Measurements from ENCODE around the gene TRIM47.

The TRIM47 gene

DNA sequence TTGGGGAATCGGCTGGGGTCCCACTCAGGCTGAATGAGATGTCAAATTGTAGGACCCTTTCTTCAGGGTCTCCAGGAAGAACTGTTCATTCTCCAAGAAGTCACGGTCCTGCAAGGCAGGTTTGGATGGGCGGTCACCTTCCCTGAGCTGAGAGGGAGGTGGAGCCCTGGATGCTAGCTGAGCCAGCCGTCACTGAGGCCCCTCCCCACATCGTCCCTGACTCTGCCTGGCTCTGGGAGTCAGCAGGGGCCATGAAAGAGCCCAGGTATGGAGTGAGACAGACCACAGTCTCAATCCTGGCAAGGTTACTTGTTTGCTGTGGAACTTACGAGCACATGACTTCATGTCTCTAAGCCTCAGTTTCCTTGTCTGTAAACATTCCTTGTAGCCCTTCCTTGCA is 32.3 kb upstream of the TRIM47 start:
- TF ChIP-seq MYC (IDR thresholded peaks at IDR 0.05; ENCODE audit: low read depth, low read length) (no peak), POLR2A (IDR thresholded peaks at IDR 0.05; ENCODE audit: extremely low read depth, insufficient read length) (no peak), CTCF (IDR thresholded peaks at IDR 0.05; ENCODE audit: low read depth, low read length) (no peak), MAX (IDR thresholded peaks at IDR 0.05; ENCODE audit: low read depth, low read length) (no peak)
- H3K4me3 ChIP-seq (ENCODE audit: low read depth, low read length), result no peak overlapping the region
- no peak for DNase-seq (ENCODE audit: low read depth)

DNA sequence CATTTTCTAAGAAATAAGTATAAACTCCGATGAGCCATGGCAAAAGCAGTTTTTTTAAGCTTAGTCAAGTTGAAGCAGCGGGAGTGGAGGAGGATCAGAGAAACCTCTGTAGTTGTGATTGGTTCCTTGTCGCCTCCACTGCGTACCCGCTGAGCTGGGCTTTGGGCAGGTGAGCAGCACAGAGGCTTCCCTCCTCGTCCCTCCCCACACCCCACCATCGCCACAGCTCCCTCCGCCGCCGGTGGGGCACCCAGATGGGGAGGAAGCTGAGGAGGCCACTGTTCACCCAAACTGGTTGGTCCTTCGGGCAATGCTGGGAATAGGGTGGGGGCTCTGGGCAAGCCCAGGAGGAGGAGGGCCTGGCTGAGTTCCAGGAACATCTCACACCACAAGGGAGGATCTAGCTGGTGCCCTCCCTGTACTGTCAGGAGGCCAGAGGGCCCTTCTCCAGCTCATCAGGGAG is 31.5 kb upstream of the TRIM47 start:
- H3K4me3 ChIP-seq (ENCODE audit: low read depth, low read length), result no peak overlapping the region
- no peak for TF ChIP-seq MAX (IDR thresholded peaks at IDR 0.05; ENCODE audit: low read depth, low read length)
- TF ChIP-seq CTCF (IDR thresholded peaks at IDR 0.05; ENCODE audit: low read depth, low read length), result no peak
- TF ChIP-seq MYC (IDR thresholded peaks at IDR 0.05; ENCODE audit: low read depth, low read length), result no peak
- TF ChIP-seq POLR2A (IDR thresholded peaks at IDR 0.05; ENCODE audit: extremely low read depth, insufficient read length), result no peak
- no peak for DNase-seq (ENCODE audit: low read depth)

- TF ChIP-seq CTCF (IDR thresholded peaks at IDR 0.05; ENCODE audit: low read depth, low read length), result no peak
- no peak overlapping the region for H3K4me3 ChIP-seq (ENCODE audit: low read depth, low read length)
- DNase-seq (ENCODE audit: low read depth), result no peak
These were observed 30.9 kb upstream of the TRIM47 start for GRCh38 chr17:75909051-75909811.

DNA sequence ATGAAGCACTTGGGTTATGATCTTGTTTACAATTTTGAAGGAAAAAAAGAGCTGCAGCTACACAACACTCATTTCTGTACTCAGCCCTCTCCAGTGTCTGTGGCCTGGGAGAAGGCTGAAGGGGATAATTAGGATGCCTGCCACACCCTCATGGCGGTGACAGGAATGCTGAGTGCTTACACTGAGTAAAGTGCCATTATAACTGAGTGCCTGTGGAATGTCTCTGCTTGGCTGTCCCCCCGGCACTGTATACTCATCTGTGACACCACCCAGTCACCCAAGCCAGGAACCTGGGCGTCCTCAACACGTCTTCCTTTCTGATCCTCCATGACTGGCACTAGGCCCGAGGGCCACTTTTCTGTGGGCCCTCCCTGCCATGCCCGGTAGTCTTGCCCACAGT is 29.8 kb upstream of the TRIM47 start:
- no peak for DNase-seq (ENCODE audit: low read depth)
- H3K4me3 ChIP-seq (ENCODE audit: low read depth, low read length), result no peak overlapping the region
- no peak for TF ChIP-seq POLR2A (IDR thresholded peaks at IDR 0.05; ENCODE audit: extremely low read depth, insufficient read length)
- TF ChIP-seq MAX (IDR thresholded peaks at IDR 0.05; ENCODE audit: low read depth, low read length), result no peak
- no peak for TF ChIP-seq CTCF (IDR thresholded peaks at IDR 0.05; ENCODE audit: low read depth, low read length)
- no peak for TF ChIP-seq MYC (IDR thresholded peaks at IDR 0.05; ENCODE audit: low read depth, low read length)

GRCh38 chr17:75906143-75906884 is 27.9 kb upstream of the TRIM47 start:
- H3K4me3 ChIP-seq (ENCODE audit: low read depth, low read length), result no peak overlapping the region
- TF ChIP-seq CTCF (IDR thresholded peaks at IDR 0.05; ENCODE audit: low read depth, low read length) (no peak), POLR2A (IDR thresholded peaks at IDR 0.05; ENCODE audit: extremely low read depth, insufficient read length) (no peak), MYC (IDR thresholded peaks at IDR 0.05; ENCODE audit: low read depth, low read length) (no peak), MAX (IDR thresholded peaks at IDR 0.05; ENCODE audit: low read depth, low read length) (no peak)
- DNase-seq (ENCODE audit: low read depth), result no peak

All from NB4 (cell line).